Ascending aorta (tissue), 2 donors: ENCODE results near the gene KRTAP12-2. TPM values are rescaled to one million over a fixed set of nuclear protein-coding genes. Genes with fewer than 3 reads are reported as not detected.
A peak's percentile ranks its signal among the peaks of the same experiment; 100 is the strongest.

ENCODE experiments used
- DNase-seq, 2 donors: peaks; one replicate each; pipeline ENCODE4 v3.0.0-alpha.2; 2019; ENCODE audit warnings: low spot score in 2 of 2
- H3K27ac ChIP-seq, 2 donors: fragments of 200-600 bp; sonication (generic); one replicate each; pipeline ENCODE4 v1.5.1; 2016 to 2017; ENCODE audit warnings: mild to moderate bottlenecking in 1 of 2
- H3K27me3 ChIP-seq: fragments of 200-600 bp; sonication (generic); one replicate; pipeline ENCODE4 v1.5.1; 2017
- H3K36me3 ChIP-seq, 2 donors: fragments of 200-600 bp; sonication (generic); one replicate each; pipeline ENCODE4 v1.5.1; 2016
- H3K4me1 ChIP-seq, 2 donors: fragments of 200-600 bp; sonication (generic); one replicate each; pipeline ENCODE4 v1.5.1; 2016 to 2017; ENCODE audit warnings: mild to moderate bottlenecking in 1 of 2
- H3K4me3 ChIP-seq, 2 donors: fragments of 200-600 bp; sonication (generic); one replicate each; pipeline ENCODE4 v1.5.1; 2016 to 2017; ENCODE audit warnings: mild to moderate bottlenecking in 1 of 2
- H3K9me3 ChIP-seq, 2 donors: fragments of 200-600 bp; sonication (generic); one replicate each; pipeline ENCODE4 v1.5.1; 2016
- CTCF ChIP-seq, 3 experiments: fragments of 200-600 bp in 2 of 3; fragments of 450-650 bp in 1 of 3; sonication (generic) in 2 of 3; IDR thresholded peaks; one replicate each; pipeline ENCODE4 v1.5.1; 2016 to 2019; ENCODE audit warnings: antibody characterized with exemption in 3 of 3, mild to moderate bottlenecking in 1 of 3, moderate library complexity in 1 of 3
- intact Hi-C: fragments of 100-400 bp; cut with DNase I; formaldehyde crosslinking; loops from one replicate; pipeline ENCODE4 v1.15.1; 2023
- total RNA-seq: library from RNA; depleted of rRNA; stranded (reverse); fragments of >200 nt; gene quantifications from one replicate; pipeline ENCODE4 v1.1.0, GENCODE V29; 2016

KRTAP12-2 gene
- total RNA-seq, 1 donor from 2014 or later, result not detected

- peak in 1 of 2 donors; percentile 42 for DNase-seq
- no peaks in the 10 kb centered on the region for H3K36me3 ChIP-seq
- no peak overlapping the region for H3K4me3 ChIP-seq
- no peak overlapping the region for H3K27ac ChIP-seq
- no peaks in the 10 kb centered on the region for H3K9me3 ChIP-seq
- intact Hi-C loops, result no loop called here
- H3K27me3 ChIP-seq, result peaks cover 5% of the 10 kb centered on the region
- TF ChIP-seq CTCF (IDR thresholded peaks at IDR 0.05), result no peak
- no peaks in the 10 kb centered on the region for H3K4me1 ChIP-seq
Observed at GRCh38 chr21:44703731-44704635, 37.3 kb upstream of the KRTAP12-2 start.

DNA sequence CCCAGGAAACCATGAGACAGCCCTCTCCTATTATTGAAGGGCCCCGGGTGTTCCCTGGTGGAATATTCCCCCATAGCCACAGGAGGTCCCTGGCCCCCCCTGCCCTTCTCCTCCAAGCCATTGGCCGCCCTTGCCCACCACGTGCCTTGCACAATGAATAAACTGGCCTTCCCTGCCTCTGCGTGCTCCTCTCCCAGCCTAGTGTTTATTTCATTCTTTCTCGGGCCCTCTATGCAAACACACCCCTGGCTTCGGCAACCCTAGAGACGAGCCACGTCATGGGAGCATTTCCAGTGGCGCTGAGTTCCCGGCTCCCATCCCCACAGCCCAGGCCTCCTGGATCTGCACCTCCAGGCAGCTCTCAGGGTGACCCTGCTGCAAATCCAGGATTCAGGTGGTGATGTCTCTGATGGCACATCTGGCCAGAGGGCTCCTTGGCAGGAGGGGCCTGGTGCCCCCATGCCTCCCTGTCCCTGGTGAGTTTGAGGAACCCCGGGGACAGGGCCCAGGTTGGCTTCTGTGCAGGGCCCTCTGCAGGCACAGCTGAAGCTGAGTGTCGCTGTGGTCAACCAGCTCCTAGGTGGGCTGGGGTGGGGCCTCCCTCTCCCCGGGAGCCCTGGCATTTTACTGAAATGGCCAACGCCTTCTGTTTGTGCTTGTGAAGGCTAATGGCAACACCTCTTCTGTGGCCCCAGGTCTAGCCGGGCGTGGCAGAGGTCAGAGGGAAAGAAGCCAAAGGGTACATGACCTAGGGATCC lies 36.4 kb upstream of the KRTAP12-2 start:
- intact Hi-C loops, result no loop called here
- Histone ChIP-seq H3K36me3 (no peaks in the 10 kb centered on the region), H3K27ac (no peak overlapping the region), H3K27me3 (no peaks in the 10 kb centered on the region), H3K4me1 (no peaks in the 10 kb centered on the region), H3K9me3 (no peaks in the 10 kb centered on the region), H3K4me3 (no peak overlapping the region)
- DNase-seq, result peak in 1 of 2 donors; percentile 42
- TF ChIP-seq CTCF (IDR thresholded peaks at IDR 0.05), result no peak

- H3K27me3 ChIP-seq, result no peaks in the 10 kb centered on the region
- no peak for TF ChIP-seq CTCF (IDR thresholded peaks at IDR 0.05)
Observed at GRCh38 chr21:44702111-44702972, 35.6 kb upstream of the KRTAP12-2 start.

GRCh38 chr21:44701541-44701940 lies 34.8 kb upstream of the KRTAP12-2 start:
- no peaks in the 10 kb centered on the region for H3K4me1 ChIP-seq
- intact Hi-C loops, result no loop called here
- DNase-seq, result peak in 1 of 2 donors; percentile 44
- no peak for TF ChIP-seq CTCF (IDR thresholded peaks at IDR 0.05)
- H3K4me3 ChIP-seq, result no peak overlapping the region
- no peaks in the 10 kb centered on the region for H3K36me3 ChIP-seq
- H3K27me3 ChIP-seq, result no peaks in the 10 kb centered on the region
- H3K9me3 ChIP-seq, result no peaks in the 10 kb centered on the region
- no peak overlapping the region for H3K27ac ChIP-seq

More at GRCh38 chr21:44702111-44702972, 35.6 kb upstream of the KRTAP12-2 start:
- H3K27ac ChIP-seq, result no peak overlapping the region
- no peaks in the 10 kb centered on the region for H3K4me1 ChIP-seq
- peak in 1 of 2 donors; percentile 31 for DNase-seq
- H3K9me3 ChIP-seq, result no peaks in the 10 kb centered on the region
- H3K36me3 ChIP-seq, result no peaks in the 10 kb centered on the region
- intact Hi-C loops, result no loop called here
- H3K4me3 ChIP-seq, result no peak overlapping the region

GRCh38 chr21:44701023-44701400 lies 34.3 kb upstream of the KRTAP12-2 start:
- intact Hi-C loops, result no loop called here
- H3K27me3 ChIP-seq, result no peaks in the 10 kb centered on the region
- DNase-seq, result peak in 1 of 2 donors; percentile 13

More at GRCh38 chr21:44701023-44701400, 34.3 kb upstream of the KRTAP12-2 start:
- Histone ChIP-seq H3K4me1 (no peaks in the 10 kb centered on the region), H3K36me3 (no peaks in the 10 kb centered on the region), H3K9me3 (no peaks in the 10 kb centered on the region), H3K27ac (no peak overlapping the region), H3K4me3 (no peak overlapping the region)
- TF ChIP-seq CTCF (IDR thresholded peaks at IDR 0.05), result no peak
